Epithelial cell of alveolus of lung (primary cell): ENCODE results near the gene BRPF3. TPM values are rescaled to one million over a fixed set of nuclear protein-coding genes. Genes with fewer than 3 reads are reported as not detected.

Experiments
- total RNA-seq: library from RNA; depleted of rRNA; stranded (reverse); fragments of >200 nt; gene quantifications from 2 replicates; pipeline ENCODE4 v1.2.1, GENCODE V29; 2015

BRPF3 gene
- total RNA-seq: 9.4 and 15.6 TPM in 2 replicates

DNA sequence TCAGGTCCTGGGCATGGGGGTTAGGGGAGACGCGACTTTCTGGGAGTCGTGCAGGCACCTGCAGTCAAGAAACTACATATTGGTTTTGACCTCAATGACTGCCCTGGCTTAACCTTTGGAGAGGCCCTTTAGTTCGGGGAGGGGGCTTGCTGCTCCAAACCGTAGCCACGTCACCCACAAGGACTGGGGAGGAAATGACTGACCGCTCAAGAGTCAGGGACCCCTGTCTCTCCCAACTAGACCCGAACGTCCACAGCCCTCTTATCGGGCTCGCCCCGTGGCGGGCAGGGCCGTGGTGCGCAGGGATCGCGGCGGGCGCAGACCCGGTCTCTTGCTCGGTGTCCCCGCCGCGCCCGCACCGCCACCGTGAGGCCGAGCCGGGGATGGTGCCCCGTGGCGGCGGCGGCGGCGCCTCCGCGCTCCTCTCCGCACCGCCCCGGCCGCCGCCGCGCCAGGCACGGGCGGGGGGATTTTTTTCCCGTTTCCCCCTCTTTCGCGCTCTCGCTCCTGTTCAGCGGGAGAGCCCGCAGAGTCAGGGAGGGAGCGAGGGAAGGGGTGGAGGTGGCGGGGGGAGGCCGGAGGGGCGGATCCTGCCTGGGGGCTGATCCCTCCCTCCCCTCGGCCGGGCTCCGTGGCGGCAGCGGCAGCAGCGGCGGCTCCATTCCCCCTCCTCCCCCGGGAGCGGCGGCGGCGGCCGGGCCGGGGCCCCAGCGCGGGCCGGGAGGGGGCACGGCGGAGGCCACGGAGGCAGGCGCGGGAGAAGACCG is at the start of gene BRPF3:
BRPF3 (plus strand) TSS at position 632 of the 767 bp plus-strand sequence. CDS start 3,579 bp downstream, outside the sequence.

DNA sequence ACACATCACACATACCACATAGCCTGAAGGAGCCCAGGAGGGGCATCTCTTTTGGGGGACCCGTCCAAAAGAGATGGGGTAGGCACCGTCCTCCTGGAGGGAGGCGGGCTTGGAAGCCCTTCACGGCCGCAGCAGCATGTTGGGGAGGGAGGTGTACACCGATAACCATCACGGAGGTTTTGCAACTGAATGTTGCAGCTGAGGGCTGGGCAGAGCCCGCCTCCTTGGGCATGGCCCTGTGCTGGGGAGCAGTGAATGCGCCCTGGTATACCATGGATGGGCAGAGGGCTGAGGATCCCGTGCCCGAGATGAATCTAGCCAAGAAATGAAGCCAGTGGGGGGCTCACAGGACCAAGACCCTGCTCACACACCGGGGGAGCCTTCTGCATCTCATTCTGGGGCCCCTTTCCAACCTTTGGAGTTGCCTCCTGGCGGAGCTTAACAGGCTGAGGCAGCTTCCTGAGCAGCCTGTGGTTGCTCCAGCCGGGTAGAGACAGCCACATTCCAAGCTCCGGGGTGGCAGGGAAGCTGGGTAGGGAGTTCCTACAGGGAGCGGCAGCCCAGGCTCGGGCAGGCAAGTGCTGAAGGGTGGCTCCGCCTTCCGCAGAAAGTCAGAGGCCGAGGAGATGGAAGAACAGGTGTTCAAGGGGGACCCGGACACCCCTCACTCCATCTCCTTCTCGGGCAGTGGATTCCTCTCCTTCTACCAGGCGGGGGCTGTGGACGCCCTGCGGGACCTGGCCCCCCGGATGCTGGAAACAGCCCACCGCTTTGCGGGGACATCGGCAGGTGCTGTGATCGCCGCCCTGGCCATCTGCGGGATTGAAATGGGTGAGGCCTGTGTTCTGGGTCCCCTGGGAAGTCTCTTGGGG is 73.5 kb downstream of the BRPF3 start, which contains the start of gene PNPLA1:
PNPLA1 (plus strand) TSS at position 227 of the 872 bp plus-strand sequence; CDS start at position 627, 400 bp downstream.

Other genes with a start within 250 kb of the BRPF3 start
- gene SLC26A8, start 172.1 kb upstream of the BRPF3 start, total RNA-seq: not detected in 2 replicates
- 38.9 and 64.9 TPM in 2 replicates for gene MAPK14, start 168.9 kb upstream of the BRPF3 start, total RNA-seq
- gene MAPK13, start 66.2 kb upstream of the BRPF3 start, total RNA-seq: 5.7 and 23.0 TPM in 2 replicates
- not detected in 2 replicates for gene PNPLA1, start 73.3 kb downstream of the BRPF3 start, total RNA-seq
- gene BNIP5, start 140.1 kb downstream of the BRPF3 start, total RNA-seq: not detected in 2 replicates
- gene ETV7, start 190.9 kb downstream of the BRPF3 start, total RNA-seq: 0.48 and 1.3 TPM in 2 replicates
- gene PXT1, start 246.1 kb downstream of the BRPF3 start, total RNA-seq: under 0.01 TPM in 1 of 2 replicates, not detected in the other
- gene KCTD20, start 246.3 kb downstream of the BRPF3 start, total RNA-seq: 49.3 and 55.6 TPM in 2 replicates